Pancreas (tissue), 10 donors: ENCODE data around the gene PPFIA2. TPM values are rescaled to one million over a fixed set of nuclear protein-coding genes. Genes with fewer than 3 reads are reported as not detected.
"Not testable (repeated sequence)": the region's sequence is repeated elsewhere in the genome, so short reads cannot be mapped to it uniquely, and the experiment has no call there.

Experiments used
- ATAC-seq, 4 donors: fragments of 200-7000 bp; cut with Tn5 transposase; one replicate each; pipeline versions ENCODE4 v1.8.0 to v1.9.1; 2020; ENCODE audit warnings: mild to moderate bottlenecking in 4 of 4, moderate library complexity in 4 of 4
- DNase-seq, 6 donors: peaks; one replicate each; pipeline ENCODE4 v3.0.0-alpha.2; 2020
- FAIRE-seq: peaks from 2 replicates; lab custom pipeline; 2012; peaks lifted over from hg19 to GRCh38; lab: Jason Lieb, UNC
- H3K27ac ChIP-seq, 4 donors: fragments of 200-600 bp; sonication (generic); 1 replicate in 3 of 4; 2 replicates in 1 of 4; pipeline versions ENCODE4 v1.5.0 to v1.8.0; 2020
- H3K27me3 ChIP-seq, 4 donors: fragments of 200-600 bp; one replicate each; pipeline ENCODE4 v1.8.0; 2021
- H3K36me3 ChIP-seq, 3 donors: fragments of 200-600 bp; sonication (generic) in 1 of 3; one replicate each; pipeline versions ENCODE4 v1.5.0 to v1.8.0; 2020 to 2021
- H3K4me1 ChIP-seq, 3 donors: fragments of 200-600 bp; one replicate each; pipeline ENCODE4 v1.8.0; 2021
- H3K4me3 ChIP-seq, 4 donors: fragments of 200-600 bp; sonication (generic) in 2 of 4; one replicate each; pipeline versions ENCODE4 v1.5.0 to v1.8.0; 2020 to 2021
- H3K9me3 ChIP-seq, 4 donors: fragments of 200-600 bp; one replicate each; pipeline ENCODE4 v1.8.0; 2021
- WGBS, 2 donors: extraction: QIAGEN DNeasy Blood & Tissue Kit; methylation state at CpG; one replicate each; pipeline ENCODE4 v1.1.7; 2013; 5-methylcytosine and 5-hydroxymethylcytosine counted together
- intact Hi-C, 3 donors: fragments of 100-400 bp; cut with DNase I; formaldehyde crosslinking; loops; one replicate each; pipeline versions ENCODE4 v1.11.1 to v1.14.2; 2022
- polyA plus RNA-seq, 2 donors: library from polyadenylated mRNA; stranded (reverse); fragments of 200-250 nt; gene quantifications; one replicate each; pipeline ENCODE4 v1.2.3, GENCODE V29; 2013
- total RNA-seq, 6 donors: library from RNA; stranded (reverse); fragmentation: NEBNext Ultra II Directional in 4 of 6; extraction: Animal tissue kit (Norgen Biotek cat#: 25700) in 4 of 6; gene quantifications; one replicate each; pipeline versions ENCODE4 v1.2.1 to v1.2.4, GENCODE V29; 2021 to 2023
- TF ChIP-seq, protein P1 (sequence below), 4 donors: fragments of 200-600 bp; sonication (generic) in 3 of 4; IDR thresholded peaks; one replicate each; pipeline versions ENCODE4 v1.5.0 to v1.8.0; 2021; ENCODE audit warnings: antibody characterized with exemption in 4 of 4
- donor health status: healthy with polysubstance abuse.
- donor health status: DM: no; HTN: no; CAD: no; lungs with moderate emphysema.
- donor health status: DM: no; HTN: no; CAD: no.
- donor health status: control.
- donor health status: control.
- donor health status: Bipolar disorder and iron deficiency.
- donor health status: DM: yes; HTN: yes; CAD: no.
- donor health status: DM: no; HTN: no; CAD: no.
- donor health status: DM: no; HTN: no; CAD: no.
- donor health status: DM: yes; HTN: yes; CAD: no.

The PPFIA2 gene
- total and polyA plus RNA-seq, 8 donors, result 0.35 to 1.9 (median 0.55) TPM; not detected in 1

DNA sequence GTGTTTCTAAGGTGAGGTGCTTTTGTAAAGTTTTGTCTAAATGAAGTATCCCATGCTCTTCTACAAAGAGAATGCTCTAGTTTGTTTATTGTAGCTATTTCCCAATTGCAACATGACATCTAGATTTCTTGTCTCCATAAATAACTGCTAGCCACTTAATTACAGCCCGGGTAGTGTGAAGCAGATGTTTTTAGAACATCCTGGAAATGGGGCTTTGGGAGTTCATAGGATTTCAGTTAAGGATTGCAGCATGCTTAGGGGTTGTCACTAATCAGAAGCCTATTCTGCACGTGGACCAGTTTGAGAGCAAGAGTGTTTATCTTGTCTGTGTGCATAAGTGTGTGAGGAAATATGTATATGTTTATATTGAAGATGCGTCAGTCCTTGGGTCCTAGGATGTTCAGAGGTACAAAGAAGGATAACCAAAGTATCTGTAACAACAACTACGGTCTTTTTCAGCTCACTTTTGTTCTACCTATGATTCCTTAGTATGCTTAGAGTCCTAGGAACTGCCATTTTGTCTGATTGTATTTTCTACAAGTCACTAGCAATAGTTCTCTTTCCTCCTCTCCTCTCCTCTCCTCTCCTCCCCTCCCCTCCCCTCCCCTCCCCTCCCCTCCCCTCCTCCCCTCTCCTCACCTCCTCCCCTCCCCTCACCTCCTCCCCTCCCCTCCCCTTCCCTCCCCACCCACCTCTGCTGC, 546.0 kb downstream of the PPFIA2 start:
- 73 to 74% methylated on average over 4 of the region's 4 CpGs for WGBS, 2 donors
- TF ChIP-seq, protein P1, sequence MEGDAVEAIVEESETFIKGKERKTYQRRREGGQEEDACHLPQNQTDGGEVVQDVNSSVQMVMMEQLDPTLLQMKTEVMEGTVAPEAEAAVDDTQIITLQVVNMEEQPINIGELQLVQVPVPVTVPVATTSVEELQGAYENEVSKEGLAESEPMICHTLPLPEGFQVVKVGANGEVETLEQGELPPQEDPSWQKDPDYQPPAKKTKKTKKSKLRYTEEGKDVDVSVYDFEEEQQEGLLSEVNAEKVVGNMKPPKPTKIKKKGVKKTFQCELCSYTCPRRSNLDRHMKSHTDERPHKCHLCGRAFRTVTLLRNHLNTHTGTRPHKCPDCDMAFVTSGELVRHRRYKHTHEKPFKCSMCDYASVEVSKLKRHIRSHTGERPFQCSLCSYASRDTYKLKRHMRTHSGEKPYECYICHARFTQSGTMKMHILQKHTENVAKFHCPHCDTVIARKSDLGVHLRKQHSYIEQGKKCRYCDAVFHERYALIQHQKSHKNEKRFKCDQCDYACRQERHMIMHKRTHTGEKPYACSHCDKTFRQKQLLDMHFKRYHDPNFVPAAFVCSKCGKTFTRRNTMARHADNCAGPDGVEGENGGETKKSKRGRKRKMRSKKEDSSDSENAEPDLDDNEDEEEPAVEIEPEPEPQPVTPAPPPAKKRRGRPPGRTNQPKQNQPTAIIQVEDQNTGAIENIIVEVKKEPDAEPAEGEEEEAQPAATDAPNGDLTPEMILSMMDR (IDR thresholded peaks at IDR 0.05), result no peak
- ATAC-seq (no peak), DNase-seq (no peak), FAIRE-seq (no peak)
- Histone ChIP-seq H3K9me3 (no peaks in the 10 kb centered on the region), H3K36me3 (no peaks in the 10 kb centered on the region), H3K27me3 (no peaks in the 10 kb centered on the region), H3K27ac (no peak overlapping the region), H3K4me3 (no peak overlapping the region), H3K4me1 (no peaks in the 10 kb centered on the region)
- intact Hi-C loops, result no loop called here

DNA sequence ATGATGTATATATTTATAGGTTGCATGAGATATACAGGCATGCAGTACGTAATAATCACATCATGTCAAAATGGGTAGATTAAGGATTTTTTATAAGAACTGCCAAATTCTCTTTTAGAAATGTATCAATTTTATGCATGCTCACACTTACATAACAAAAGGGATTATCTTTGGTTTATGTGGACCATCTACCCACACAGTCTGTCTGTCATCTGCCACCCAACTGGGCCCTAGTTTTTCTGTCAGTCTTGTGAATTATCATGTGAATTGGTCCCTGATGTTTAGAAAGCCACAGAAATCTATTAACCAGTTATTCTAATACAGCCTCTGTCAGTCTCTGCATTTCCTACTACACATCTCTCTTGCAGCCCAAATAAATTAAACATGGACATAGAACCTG, 547.8 kb downstream of the PPFIA2 start:
- Histone ChIP-seq H3K9me3 (no peaks in the 10 kb centered on the region), H3K36me3 (no peaks in the 10 kb centered on the region), H3K4me1 (no peaks in the 10 kb centered on the region), H3K4me3 (no peak overlapping the region), H3K27ac (no peak overlapping the region), H3K27me3 (no peaks in the 10 kb centered on the region)
- ATAC-seq, result no peak
- no peak for FAIRE-seq
- DNase-seq, result no peak
- 92% methylated on average over 1 of the region's 1 CpG for WGBS, 2 donors
- TF ChIP-seq, protein P1 (IDR thresholded peaks at IDR 0.05), result no peak
- intact Hi-C loops, result no loop called here

DNA sequence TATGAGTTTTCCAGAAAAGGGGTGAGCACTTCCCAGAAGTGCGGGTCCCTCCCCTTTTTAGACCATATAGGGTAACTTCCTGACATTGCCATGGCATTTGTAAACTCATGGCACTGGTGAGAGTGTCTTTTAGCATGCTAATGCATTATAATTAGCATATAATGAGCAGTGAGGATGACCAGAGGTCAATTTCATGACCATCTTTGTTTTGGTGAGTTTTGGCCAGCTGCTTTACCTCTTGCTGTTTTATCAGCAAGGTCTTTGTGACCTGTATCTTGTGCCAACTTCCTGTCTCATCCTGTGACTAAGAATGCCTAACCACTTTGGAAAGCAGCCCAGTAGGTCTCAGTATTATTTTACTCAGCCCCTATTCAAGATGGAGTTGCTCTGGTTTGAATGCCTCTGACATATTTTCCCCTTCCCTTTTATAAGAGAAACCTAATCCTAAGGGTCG, 549.4 kb downstream of the PPFIA2 start:
- DNase-seq, result peak in 3 of 6 donors; percentile 2 to 25 (median 15)
- H3K27me3 ChIP-seq, H3K4me1 ChIP-seq, H3K27ac ChIP-seq, FAIRE-seq, H3K9me3 ChIP-seq, H3K36me3 ChIP-seq, H3K4me3 ChIP-seq, intact Hi-C loops: not testable (repeated sequence)
- 85 to 88% methylated on average over 2 of the region's 2 CpGs for WGBS, 2 donors
- peak in 3 of 4 donors; percentile 22 to 57 (median 27) for ATAC-seq

DNA sequence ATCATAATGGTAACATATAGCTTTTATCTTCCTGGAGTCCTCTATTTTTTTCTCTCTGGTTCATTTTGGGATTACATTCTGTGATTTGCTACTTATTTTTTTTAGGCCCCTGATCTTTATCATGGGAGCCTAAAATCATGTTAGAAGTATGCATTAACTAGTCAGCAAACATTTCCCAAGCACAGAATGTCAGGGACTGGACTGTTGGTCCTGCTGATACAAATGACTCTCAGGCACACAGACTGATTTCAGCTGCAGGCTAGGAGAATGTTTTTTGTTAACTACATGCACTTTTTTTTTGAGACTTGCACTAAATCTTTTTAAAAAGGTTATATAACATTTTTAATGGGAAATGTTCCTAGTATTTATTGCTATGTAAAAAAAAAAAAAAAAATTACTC, 550.1 kb downstream of the PPFIA2 start:
- FAIRE-seq (no peak), ATAC-seq (peak in 1 of 4 donors; percentile 40), DNase-seq (no peak)
- H3K27ac ChIP-seq, result no peak overlapping the region
- intact Hi-C loops, result no loop called here
- H3K4me1 ChIP-seq, result no peaks in the 10 kb centered on the region
- TF ChIP-seq, protein P1 (IDR thresholded peaks at IDR 0.05), result no peak
- H3K9me3 ChIP-seq, result no peaks in the 10 kb centered on the region
- no peak overlapping the region for H3K4me3 ChIP-seq
- no peaks in the 10 kb centered on the region for H3K36me3 ChIP-seq
- H3K27me3 ChIP-seq, result no peaks in the 10 kb centered on the region

DNA sequence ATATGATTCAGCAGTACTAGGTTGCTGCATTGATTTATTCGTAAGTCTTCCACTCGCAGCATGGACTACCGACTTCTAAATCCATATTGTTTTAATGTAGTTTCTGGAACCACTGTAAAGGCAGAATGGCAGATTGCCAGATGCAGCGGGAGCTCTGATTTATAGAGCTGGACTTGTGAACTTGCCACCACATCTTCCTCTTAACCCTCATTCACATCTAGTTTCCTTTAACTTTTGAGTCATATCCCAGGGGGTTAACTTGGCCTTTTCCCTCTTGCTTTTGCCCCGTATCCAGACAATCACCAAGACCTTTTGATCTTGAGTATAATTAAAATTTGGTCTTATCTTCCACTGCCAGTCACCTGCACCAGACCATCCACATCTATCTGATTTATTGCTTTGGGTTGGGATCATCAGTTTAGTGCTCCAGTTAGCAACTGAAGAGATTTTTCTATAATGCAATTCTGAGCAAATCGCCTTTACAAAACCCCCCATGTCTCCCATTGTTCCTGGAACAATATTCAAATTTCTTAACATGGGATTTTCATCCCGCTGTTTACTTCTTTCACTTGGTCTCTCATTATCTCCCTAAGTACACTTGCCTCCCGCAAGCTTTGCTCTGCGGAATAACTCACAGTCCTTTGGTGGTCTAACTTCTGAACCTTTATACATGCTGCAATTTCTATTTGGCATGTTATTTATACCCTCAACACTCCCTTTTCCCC, 550.8 kb downstream of the PPFIA2 start:
- FAIRE-seq (no peak), DNase-seq (no peak), ATAC-seq (no peak)
- Histone ChIP-seq H3K4me3 (no peak overlapping the region), H3K27me3 (no peaks in the 10 kb centered on the region), H3K36me3 (no peaks in the 10 kb centered on the region), H3K27ac (no peak overlapping the region), H3K4me1 (no peaks in the 10 kb centered on the region), H3K9me3 (no peaks in the 10 kb centered on the region)
- TF ChIP-seq, protein P1 (IDR thresholded peaks at IDR 0.05), result no peak
- WGBS, 2 donors, result 76 to 79% methylated on average over 9 of the region's 9 CpGs
- intact Hi-C loops, result no loop called here
